ENCODE measurements around the gene PLEKHJ1.

PLEKHJ1 gene

DNA sequence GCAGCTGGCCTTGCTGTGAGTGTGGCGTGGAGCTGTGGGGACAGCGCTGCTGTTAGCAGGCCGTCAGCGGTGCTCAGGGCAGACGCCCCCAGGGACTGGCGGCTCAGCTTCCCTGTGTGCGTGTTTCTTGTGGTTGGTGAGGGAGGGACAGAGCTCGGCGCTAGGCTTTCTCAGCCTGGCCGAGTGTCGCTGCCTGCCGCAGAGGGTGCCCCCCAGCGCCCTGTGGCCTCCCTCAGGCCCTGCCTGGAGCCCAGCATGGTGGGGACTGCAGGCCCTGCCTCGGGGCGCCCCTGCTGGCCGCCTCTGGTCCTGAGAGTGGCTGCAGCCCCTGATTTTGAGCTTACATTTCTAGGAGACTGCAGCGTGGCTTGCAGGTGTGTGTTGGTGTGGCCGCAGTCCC, 36.9 kb downstream of the PLEKHJ1 start:
- Histone ChIP-seq H3K4me1 (ENCODE audit: control insufficient read depth in 2 of 2, insufficient read depth in 2 of 2, low read length in 2 of 2) (no peaks in the 10 kb centered on the region), H3K27ac (ENCODE audit: low read depth in 2 of 2, low read length in 2 of 2) (no peak overlapping the region), H3K4me3 (ENCODE audit: low read length in 2 of 2) (no peak overlapping the region), H3K9me3 (ENCODE audit: control insufficient read depth in 2 of 2, low read length in 2 of 2) (no peaks in the 10 kb centered on the region), H3K9ac (ENCODE audit: low read depth in 1 of 2, low read length in 2 of 2) (no peak overlapping the region), H3K36me3 (ENCODE audit: control insufficient read depth in 2 of 2, insufficient read depth in 2 of 2, low read length in 2 of 2) (peaks cover 29 to 37% of the 10 kb centered on the region in 2 donors), H3K27me3 (ENCODE audit: control insufficient read depth in 2 of 2, insufficient read depth in 2 of 2, low read length in 2 of 2) (no peaks in the 10 kb centered on the region)

DNA sequence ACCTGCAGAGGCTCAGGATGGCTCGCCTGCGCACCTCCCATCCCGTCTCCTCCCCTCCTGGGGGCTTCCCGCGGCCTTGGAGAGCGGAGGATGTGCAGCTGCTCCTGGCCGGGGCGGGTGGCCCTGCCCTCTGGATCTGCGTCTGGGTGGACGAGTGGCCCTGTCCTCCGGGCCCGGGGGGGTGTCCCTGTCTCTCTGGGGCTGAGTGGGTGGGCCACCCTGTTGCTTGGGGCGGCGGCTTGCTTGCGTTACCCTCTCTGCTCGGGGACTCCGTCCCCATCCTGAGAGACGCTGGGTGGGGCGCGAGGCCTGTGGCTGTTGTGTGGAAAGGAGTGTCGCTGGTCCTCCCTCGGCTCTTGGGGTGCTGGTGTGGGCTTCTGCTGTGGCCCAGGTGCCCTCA, 37.8 kb downstream of the PLEKHJ1 start:
- Histone ChIP-seq H3K27ac (ENCODE audit: low read depth in 2 of 2, low read length in 2 of 2) (no peak overlapping the region), H3K9ac (ENCODE audit: low read depth in 1 of 2, low read length in 2 of 2) (no peak overlapping the region), H3K4me1 (ENCODE audit: control insufficient read depth in 2 of 2, insufficient read depth in 2 of 2, low read length in 2 of 2) (no peaks in the 10 kb centered on the region), H3K27me3 (ENCODE audit: control insufficient read depth in 2 of 2, insufficient read depth in 2 of 2, low read length in 2 of 2) (no peaks in the 10 kb centered on the region), H3K4me3 (ENCODE audit: low read length in 2 of 2) (no peak overlapping the region), H3K36me3 (ENCODE audit: control insufficient read depth in 2 of 2, insufficient read depth in 2 of 2, low read length in 2 of 2) (peaks cover 27 to 35% of the 10 kb centered on the region in 2 donors), H3K9me3 (ENCODE audit: control insufficient read depth in 2 of 2, low read length in 2 of 2) (no peaks in the 10 kb centered on the region)

DNA sequence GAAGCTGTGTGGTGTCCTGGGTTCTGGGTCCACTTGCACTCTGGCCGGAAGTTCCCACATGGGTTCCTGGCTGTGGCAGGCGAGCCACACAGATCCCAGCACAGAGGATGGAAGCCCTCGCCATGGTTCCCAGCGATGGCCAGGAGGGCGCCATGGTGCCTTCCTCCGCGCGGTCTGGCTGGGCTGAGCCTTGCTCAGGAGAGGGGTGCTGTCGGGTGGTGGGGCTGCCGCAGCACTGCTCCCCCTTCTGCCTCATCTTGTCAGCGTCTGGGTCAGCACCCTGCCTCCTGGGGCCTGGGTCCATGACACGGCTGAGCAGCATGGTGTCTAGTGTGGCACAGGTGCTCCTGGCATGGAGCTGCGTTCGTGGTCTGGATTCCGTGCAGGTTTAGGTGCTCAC, 38.9 kb downstream of the PLEKHJ1 start:
- H3K4me3 ChIP-seq (ENCODE audit: low read length in 2 of 2): no peak overlapping the region
- H3K4me1 ChIP-seq (ENCODE audit: control insufficient read depth in 2 of 2, insufficient read depth in 2 of 2, low read length in 2 of 2): no peaks in the 10 kb centered on the region
- H3K27ac ChIP-seq (ENCODE audit: low read depth in 2 of 2, low read length in 2 of 2): no peak overlapping the region
- H3K36me3 ChIP-seq (ENCODE audit: control insufficient read depth in 2 of 2, insufficient read depth in 2 of 2, low read length in 2 of 2): peaks cover 29 to 38% of the 10 kb centered on the region in 2 donors
- no peaks in the 10 kb centered on the region for H3K9me3 ChIP-seq (ENCODE audit: control insufficient read depth in 2 of 2, low read length in 2 of 2)
- no peaks in the 10 kb centered on the region for H3K27me3 ChIP-seq (ENCODE audit: control insufficient read depth in 2 of 2, insufficient read depth in 2 of 2, low read length in 2 of 2)
- H3K9ac ChIP-seq (ENCODE audit: low read depth in 1 of 2, low read length in 2 of 2): no peak overlapping the region

DNA sequence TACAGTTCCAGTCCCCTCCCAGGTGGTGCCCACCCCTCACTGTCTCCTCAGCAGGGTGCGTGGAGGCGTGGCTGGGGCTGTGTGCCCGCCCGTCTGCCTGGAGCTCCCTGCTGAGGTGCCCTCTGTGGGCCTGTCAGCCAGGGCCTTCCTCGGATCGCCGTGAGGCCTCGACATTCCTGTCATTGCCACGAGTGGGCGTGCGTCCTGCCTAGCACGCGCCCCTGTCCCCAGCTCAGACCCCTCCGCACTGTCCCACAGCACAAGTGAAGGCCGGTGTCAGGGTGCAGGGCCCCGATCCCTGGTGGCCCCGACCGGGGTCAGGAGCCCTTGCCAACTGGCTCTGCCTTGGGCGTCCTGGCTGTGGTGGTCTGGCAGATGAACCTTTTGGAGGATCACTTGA, 40.2 kb downstream of the PLEKHJ1 start:
- peaks cover 25 to 40% of the 10 kb centered on the region in 2 donors for H3K36me3 ChIP-seq (ENCODE audit: control insufficient read depth in 2 of 2, insufficient read depth in 2 of 2, low read length in 2 of 2)
- H3K27ac ChIP-seq (ENCODE audit: low read depth in 2 of 2, low read length in 2 of 2): no peak overlapping the region
- H3K9me3 ChIP-seq (ENCODE audit: control insufficient read depth in 2 of 2, low read length in 2 of 2): no peaks in the 10 kb centered on the region

DNA sequence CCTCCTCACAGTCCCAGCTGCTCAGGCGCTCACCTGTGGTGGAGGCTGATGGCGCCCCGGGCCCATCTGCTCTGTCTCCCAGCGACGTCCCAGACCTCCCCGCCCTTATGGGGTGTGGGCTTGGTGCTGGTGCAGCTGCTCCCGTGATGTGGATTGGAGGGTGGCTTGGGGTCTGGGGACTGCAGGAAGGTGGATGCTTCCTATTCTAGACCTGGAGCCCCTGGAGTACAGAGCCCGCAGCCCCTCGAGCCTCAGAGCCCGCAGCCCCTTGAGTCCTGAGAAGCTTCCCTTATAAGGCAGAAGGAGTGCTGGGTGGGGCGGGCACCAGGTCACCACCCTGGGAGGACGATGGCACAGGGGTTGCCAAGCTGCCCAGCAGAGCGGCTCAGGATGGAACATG, 40.8 kb downstream of the PLEKHJ1 start:
- no peaks in the 10 kb centered on the region for H3K27me3 ChIP-seq (ENCODE audit: control insufficient read depth in 2 of 2, insufficient read depth in 2 of 2, low read length in 2 of 2)
- H3K36me3 ChIP-seq (ENCODE audit: control insufficient read depth in 2 of 2, insufficient read depth in 2 of 2, low read length in 2 of 2): peaks cover 27 to 40% of the 10 kb centered on the region in 2 donors
- H3K27ac ChIP-seq (ENCODE audit: low read depth in 2 of 2, low read length in 2 of 2): no peak overlapping the region
- peaks cover 4 to 7% of the 10 kb centered on the region in 2 donors for H3K4me1 ChIP-seq (ENCODE audit: control insufficient read depth in 2 of 2, insufficient read depth in 2 of 2, low read length in 2 of 2)
- H3K4me3 ChIP-seq (ENCODE audit: low read length in 2 of 2): no peak overlapping the region
- no peaks in the 10 kb centered on the region for H3K9me3 ChIP-seq (ENCODE audit: control insufficient read depth in 2 of 2, low read length in 2 of 2)
- H3K9ac ChIP-seq (ENCODE audit: low read depth in 1 of 2, low read length in 2 of 2): no peak overlapping the region

More for the DNA sequence above, 40.2 kb downstream of the PLEKHJ1 start:
- H3K4me1 ChIP-seq (ENCODE audit: control insufficient read depth in 2 of 2, insufficient read depth in 2 of 2, low read length in 2 of 2): peaks cover 4 to 7% of the 10 kb centered on the region in 2 donors
- no peaks in the 10 kb centered on the region for H3K27me3 ChIP-seq (ENCODE audit: control insufficient read depth in 2 of 2, insufficient read depth in 2 of 2, low read length in 2 of 2)
- no peak overlapping the region for H3K4me3 ChIP-seq (ENCODE audit: low read length in 2 of 2)
- H3K9ac ChIP-seq (ENCODE audit: low read depth in 1 of 2, low read length in 2 of 2): no peak overlapping the region

DNA sequence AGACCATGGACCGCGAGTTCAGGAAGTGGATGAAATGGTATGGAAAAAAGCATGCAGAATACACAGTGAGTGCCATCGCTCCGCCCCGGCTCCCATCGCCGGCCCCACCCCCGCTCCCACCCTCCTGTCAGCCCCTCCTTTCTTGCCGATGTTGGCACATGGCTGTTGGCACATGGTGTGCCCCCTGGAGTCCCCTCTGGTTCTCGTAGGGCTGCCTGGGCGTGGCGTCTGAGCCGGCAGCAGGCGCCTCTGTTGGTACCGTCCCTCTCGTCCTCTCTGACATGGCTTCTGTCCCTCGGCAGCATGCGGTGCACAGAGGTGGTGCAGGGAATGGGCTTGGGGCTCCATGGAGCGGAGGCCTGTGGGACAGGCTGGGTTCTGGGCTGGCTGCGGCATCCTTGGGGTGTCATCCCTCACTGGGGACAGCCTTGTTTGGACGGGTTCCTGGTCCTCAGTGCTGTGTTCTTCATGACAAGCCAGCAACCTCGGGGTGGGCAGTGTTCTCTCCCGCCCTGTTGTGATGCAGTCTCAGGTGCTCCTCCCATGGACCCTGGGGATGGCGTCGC, 41.5 kb downstream of the PLEKHJ1 start:
- Histone ChIP-seq H3K9me3 (ENCODE audit: control insufficient read depth in 2 of 2, low read length in 2 of 2) (no peaks in the 10 kb centered on the region), H3K9ac (ENCODE audit: low read depth in 1 of 2, low read length in 2 of 2) (no peak overlapping the region), H3K27ac (ENCODE audit: low read depth in 2 of 2, low read length in 2 of 2) (no peak overlapping the region), H3K36me3 (ENCODE audit: control insufficient read depth in 2 of 2, insufficient read depth in 2 of 2, low read length in 2 of 2) (peaks cover 30 to 41% of the 10 kb centered on the region in 2 donors), H3K4me1 (ENCODE audit: control insufficient read depth in 2 of 2, insufficient read depth in 2 of 2, low read length in 2 of 2) (peaks cover 4 to 7% of the 10 kb centered on the region in 2 donors), H3K4me3 (ENCODE audit: low read length in 2 of 2) (no peak overlapping the region), H3K27me3 (ENCODE audit: control insufficient read depth in 2 of 2, insufficient read depth in 2 of 2, low read length in 2 of 2) (no peaks in the 10 kb centered on the region)

DNA sequence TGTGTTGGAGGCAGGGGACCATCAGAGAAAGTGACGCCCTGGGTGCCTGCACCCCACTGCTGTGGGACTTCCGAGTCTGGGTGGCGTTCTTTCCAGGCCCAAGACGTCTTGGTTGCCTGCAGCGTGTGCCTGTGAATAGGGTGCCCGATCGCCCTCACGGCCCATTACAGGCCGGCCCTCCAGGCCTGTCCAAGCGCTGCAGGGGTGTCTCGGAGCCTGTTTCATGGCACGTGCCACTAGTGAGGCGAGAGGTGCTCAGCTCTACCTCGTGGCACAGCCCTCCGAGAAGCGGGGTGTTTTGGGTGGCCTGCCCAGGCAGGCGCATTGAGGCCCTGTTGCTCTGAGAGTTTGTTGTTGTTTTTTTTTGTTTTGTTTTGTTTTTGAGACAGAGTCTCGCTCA, 42.3 kb downstream of the PLEKHJ1 start:
- no peak overlapping the region for H3K4me3 ChIP-seq (ENCODE audit: low read length in 2 of 2)
- H3K36me3 ChIP-seq (ENCODE audit: control insufficient read depth in 2 of 2, insufficient read depth in 2 of 2, low read length in 2 of 2): peaks cover 37 to 46% of the 10 kb centered on the region in 2 donors
- no peak overlapping the region for H3K9ac ChIP-seq (ENCODE audit: low read depth in 1 of 2, low read length in 2 of 2)
- peaks cover 4 to 7% of the 10 kb centered on the region in 2 donors for H3K4me1 ChIP-seq (ENCODE audit: control insufficient read depth in 2 of 2, insufficient read depth in 2 of 2, low read length in 2 of 2)
- H3K27me3 ChIP-seq (ENCODE audit: control insufficient read depth in 2 of 2, insufficient read depth in 2 of 2, low read length in 2 of 2): no peaks in the 10 kb centered on the region
- no peak overlapping the region for H3K27ac ChIP-seq (ENCODE audit: low read depth in 2 of 2, low read length in 2 of 2)
- no peaks in the 10 kb centered on the region for H3K9me3 ChIP-seq (ENCODE audit: control insufficient read depth in 2 of 2, low read length in 2 of 2)

DNA sequence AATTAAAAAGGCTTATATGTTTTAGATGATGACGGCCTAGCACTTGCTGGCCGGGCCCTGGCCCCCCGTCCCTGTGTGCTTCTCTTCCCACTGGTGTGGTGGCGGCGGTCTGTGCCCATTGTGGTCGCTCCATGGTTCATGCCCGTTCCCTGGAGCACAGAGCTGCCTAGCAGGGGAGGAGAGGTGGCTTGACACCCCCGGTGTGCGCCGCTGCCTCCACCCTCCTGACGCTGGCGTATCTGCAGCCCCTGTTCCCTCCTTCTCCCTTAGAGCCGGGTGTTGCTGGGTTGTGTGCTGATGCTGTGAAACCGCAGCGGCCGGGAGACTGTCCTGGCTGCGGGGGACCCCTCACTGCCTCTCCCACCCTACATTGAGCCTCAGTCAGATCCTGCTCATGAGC, 43.3 kb downstream of the PLEKHJ1 start:
- H3K27me3 ChIP-seq (ENCODE audit: control insufficient read depth in 2 of 2, insufficient read depth in 2 of 2, low read length in 2 of 2): no peaks in the 10 kb centered on the region
- H3K9me3 ChIP-seq (ENCODE audit: control insufficient read depth in 2 of 2, low read length in 2 of 2): no peaks in the 10 kb centered on the region
- H3K9ac ChIP-seq (ENCODE audit: low read depth in 1 of 2, low read length in 2 of 2): no peak overlapping the region
- no peak overlapping the region for H3K27ac ChIP-seq (ENCODE audit: low read depth in 2 of 2, low read length in 2 of 2)
- H3K36me3 ChIP-seq (ENCODE audit: control insufficient read depth in 2 of 2, insufficient read depth in 2 of 2, low read length in 2 of 2): peaks cover 37 to 49% of the 10 kb centered on the region in 2 donors
- peaks cover 4 to 7% of the 10 kb centered on the region in 2 donors for H3K4me1 ChIP-seq (ENCODE audit: control insufficient read depth in 2 of 2, insufficient read depth in 2 of 2, low read length in 2 of 2)
- no peak overlapping the region for H3K4me3 ChIP-seq (ENCODE audit: low read length in 2 of 2)

DNA sequence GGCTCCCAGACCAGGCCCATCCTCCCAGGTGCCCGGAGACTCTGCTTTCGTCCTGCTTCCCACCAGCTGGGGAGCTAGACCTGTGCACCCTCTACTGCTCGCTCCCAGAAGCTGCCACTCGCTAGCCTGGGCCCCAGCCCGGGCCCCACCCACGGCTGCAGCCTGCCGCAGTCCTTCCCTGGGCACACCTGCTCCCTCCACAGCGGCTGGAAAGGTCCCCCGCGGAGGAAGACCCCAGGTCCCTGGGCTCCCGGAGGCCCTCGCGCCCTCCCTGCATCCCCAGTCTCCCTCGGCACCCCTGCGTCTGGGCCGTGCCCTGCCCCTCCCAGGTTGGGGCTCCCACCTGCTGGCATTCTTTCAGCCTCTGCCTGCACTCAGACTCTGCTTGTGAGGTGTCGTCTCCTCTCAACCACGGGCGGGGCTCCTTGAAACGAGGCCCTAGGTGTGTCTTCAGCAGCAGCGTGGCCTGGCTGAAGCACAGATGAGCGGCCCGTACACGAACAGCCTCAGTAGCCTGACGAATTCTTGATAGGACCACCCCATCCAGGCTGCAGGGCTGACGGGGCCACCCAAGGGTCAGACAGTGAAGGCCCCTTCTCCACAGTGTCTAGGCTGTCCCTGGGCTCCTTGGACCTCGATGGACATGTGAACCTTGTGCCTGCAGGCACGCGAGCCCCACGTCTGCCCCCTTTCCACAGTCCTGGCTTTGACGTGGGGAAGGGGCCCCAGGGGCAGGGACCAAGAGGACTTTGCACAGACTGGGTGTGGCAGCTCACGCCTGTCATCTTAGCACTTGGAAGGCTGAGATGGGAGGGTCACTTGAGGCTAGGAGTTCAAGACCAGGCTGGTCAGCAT, 44.4 kb downstream of the PLEKHJ1 start:
- Histone ChIP-seq H3K4me3 (ENCODE audit: low read length in 2 of 2) (no peak overlapping the region), H3K9me3 (ENCODE audit: control insufficient read depth in 2 of 2, low read length in 2 of 2) (no peaks in the 10 kb centered on the region), H3K4me1 (ENCODE audit: control insufficient read depth in 2 of 2, insufficient read depth in 2 of 2, low read length in 2 of 2) (peaks cover 4 to 9% of the 10 kb centered on the region in 2 donors), H3K27ac (ENCODE audit: low read depth in 2 of 2, low read length in 2 of 2) (peak overlapping the region; percentile 20 to 48), H3K27me3 (ENCODE audit: control insufficient read depth in 2 of 2, insufficient read depth in 2 of 2, low read length in 2 of 2) (no peaks in the 10 kb centered on the region), H3K36me3 (ENCODE audit: control insufficient read depth in 2 of 2, insufficient read depth in 2 of 2, low read length in 2 of 2) (peaks cover 44 to 55% of the 10 kb centered on the region in 2 donors), H3K9ac (ENCODE audit: low read depth in 1 of 2, low read length in 2 of 2) (no peak overlapping the region)

DNA sequence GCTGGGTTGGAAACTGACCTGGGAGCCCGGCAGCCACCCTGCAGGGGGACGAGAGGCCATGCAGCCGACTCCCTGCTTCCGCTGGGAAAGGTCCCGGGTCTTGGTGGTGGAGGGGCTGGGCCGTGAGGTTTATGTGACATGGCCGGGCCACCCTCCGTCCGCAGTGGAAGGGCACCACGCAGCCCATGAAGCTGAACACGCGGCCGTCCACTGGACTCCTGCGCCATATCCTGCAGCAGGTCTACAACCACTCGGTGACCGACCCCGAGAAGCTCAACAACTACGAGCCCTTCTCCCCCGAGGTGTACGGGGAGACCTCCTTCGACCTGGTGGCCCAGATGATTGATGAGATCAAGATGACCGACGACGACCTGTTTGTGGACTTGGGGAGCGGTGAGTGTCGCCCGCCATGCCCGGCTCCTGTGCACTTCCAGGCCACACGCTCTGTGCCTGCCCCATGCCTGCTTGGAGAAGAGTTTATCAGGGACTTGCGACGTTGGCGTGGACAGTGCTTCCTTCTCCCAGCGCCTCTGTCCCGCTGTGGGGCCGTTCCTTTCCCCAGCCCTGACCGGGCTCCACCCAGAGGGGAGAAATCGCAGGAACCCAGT, 45.2 kb downstream of the PLEKHJ1 start:
- Histone ChIP-seq H3K9ac (ENCODE audit: low read depth in 1 of 2, low read length in 2 of 2) (no peak overlapping the region), H3K27ac (ENCODE audit: low read depth in 2 of 2, low read length in 2 of 2) (peak overlapping the region in 1 of 2 donors; percentile 48), H3K4me1 (ENCODE audit: control insufficient read depth in 2 of 2, insufficient read depth in 2 of 2, low read length in 2 of 2) (peaks cover 4 to 11% of the 10 kb centered on the region in 2 donors), H3K9me3 (ENCODE audit: control insufficient read depth in 2 of 2, low read length in 2 of 2) (no peaks in the 10 kb centered on the region), H3K36me3 (ENCODE audit: control insufficient read depth in 2 of 2, insufficient read depth in 2 of 2, low read length in 2 of 2) (peaks cover 45 to 55% of the 10 kb centered on the region in 2 donors), H3K27me3 (ENCODE audit: control insufficient read depth in 2 of 2, insufficient read depth in 2 of 2, low read length in 2 of 2) (no peaks in the 10 kb centered on the region), H3K4me3 (ENCODE audit: low read length in 2 of 2) (no peak overlapping the region)

All from mucosa of rectum (tissue), 2 donors.